Naive thymus-derived CD4-positive, alpha-beta T cell (primary cell): ENCODE data around the gene RPRD2. TPM values are rescaled to one million over a fixed set of nuclear protein-coding genes. Genes with fewer than 3 reads are reported as not detected.

Experiments used
- ATAC-seq: fragments of 150-1000 bp; cut with Tn5 transposase; 2 replicates; pipeline ENCODE4 v1.10.0; 2021; ENCODE audit warnings: mild to moderate bottlenecking, moderate library complexity
- CTCF ChIA-PET: fragments of 350-600 bp; sonication (Branson Sonifier 250); formaldehyde crosslinking; loops from one replicate; lab custom pipeline; 2021; ENCODE audit warnings: antibody characterized with exemption; lab: Charles Lee
- POLR2A ChIA-PET: fragments of 350-600 bp; sonication (Branson Sonifier 250); formaldehyde crosslinking; loops from one replicate; lab custom pipeline; 2021; ENCODE audit warnings: antibody characterized with exemption, inconsistent platforms; lab: Charles Lee
- DNase-seq, 9 donors: peaks; one replicate each; pipeline versions ENCODE4 v3.0.0 to v3.0.0-alpha.2; 2020 to 2022; ENCODE audit warnings: mixed read lengths in 1 of 9
- H3K27ac ChIP-seq: one replicate; pipeline ENCODE4 v1.7.0; 2013; ENCODE audit warnings: mild to moderate bottlenecking, low read depth, low read length, moderate library complexity
- H3K27me3 ChIP-seq, 2 donors: one replicate each; pipeline ENCODE4 v1.7.0; 2013; ENCODE audit warnings: low read length in 2 of 2, mild to moderate bottlenecking in 2 of 2, moderate library complexity in 2 of 2; ENCODE audit not compliant: control insufficient read depth in 2 of 2, insufficient read depth in 2 of 2
- H3K36me3 ChIP-seq, 3 experiments: 1 replicate in 2 of 3; 2 replicates in 1 of 3; pipeline ENCODE4 v1.7.0; 2013; ENCODE audit warnings: low read length in 3 of 3, mild to moderate bottlenecking in 3 of 3, moderate library complexity in 1 of 3; ENCODE audit not compliant: insufficient read depth in 3 of 3, control insufficient read depth in 2 of 3
- H3K4me1 ChIP-seq, 2 donors: one replicate each; pipeline ENCODE4 v1.7.0; 2013; ENCODE audit warnings: low read length in 2 of 2, mild to moderate bottlenecking in 2 of 2, moderate library complexity in 1 of 2; ENCODE audit not compliant: control insufficient read depth in 2 of 2, insufficient read depth in 2 of 2
- H3K4me3 ChIP-seq: 2 replicates; pipeline ENCODE4 v1.7.0; 2013; ENCODE audit warnings: mild to moderate bottlenecking, low read length
- H3K9me3 ChIP-seq, 3 experiments: 1 replicate in 2 of 3; 2 replicates in 1 of 3; pipeline ENCODE4 v1.7.0; 2013; ENCODE audit warnings: low read length in 3 of 3; ENCODE audit not compliant: control insufficient read depth in 2 of 3
- H3K27ac Mint-ChIP-seq, 9 donors: one replicate each; pipeline ENCODE4 v1.8.0; 2020 to 2022; ENCODE audit warnings: mixed read lengths in 9 of 9, mild to moderate bottlenecking in 8 of 9, moderate library complexity in 5 of 9, inconsistent platforms in 2 of 9
- H3K27me3 Mint-ChIP-seq, 5 donors: one replicate each; pipeline ENCODE4 v1.8.0; 2021 to 2022; ENCODE audit warnings: mixed read lengths in 5 of 5, mild to moderate bottlenecking in 1 of 5
- H3K36me3 Mint-ChIP-seq, 5 donors: one replicate each; pipeline ENCODE4 v1.8.0; 2020 to 2022; ENCODE audit warnings: mixed read lengths in 5 of 5, mild to moderate bottlenecking in 3 of 5, inconsistent platforms in 1 of 5
- H3K4me1 Mint-ChIP-seq, 7 donors: one replicate each; pipeline ENCODE4 v1.8.0; 2020 to 2022; ENCODE audit warnings: mixed read lengths in 7 of 7, mild to moderate bottlenecking in 3 of 7, inconsistent platforms in 1 of 7
- H3K4me3 Mint-ChIP-seq, 10 donors: one replicate each; pipeline ENCODE4 v1.8.0; 2020 to 2022; ENCODE audit warnings: mild to moderate bottlenecking in 10 of 10, mixed read lengths in 10 of 10, moderate library complexity in 6 of 10, inconsistent platforms in 2 of 10
- H3K9me3 Mint-ChIP-seq, 11 donors: one replicate each; pipeline ENCODE4 v1.8.0; 2020 to 2022; ENCODE audit warnings: mixed read lengths in 11 of 11, mild to moderate bottlenecking in 4 of 11, inconsistent platforms in 1 of 11, moderate library complexity in 1 of 11
- intact Hi-C, 2 donors: fragments of 100-400 bp; cut with micrococcal nuclease; formaldehyde crosslinking; loops; one replicate each; pipeline ENCODE4 v1.15.1; 2023
- polyA plus RNA-seq, 2 donors: library from polyadenylated mRNA; unstranded; fragments of 300-500 nt; fragmentation: Illumina TruSeq; gene quantifications; one replicate each; pipeline ENCODE4 v1.2.3, GENCODE V29; 2021
- total RNA-seq, 6 experiments: library from RNA in 5 of 6; stranded (reverse) in 5 of 6; gene quantifications; 1 replicate in 5 of 6; 2 replicates in 1 of 6; pipeline ENCODE4 v1.2.3 and lab custom pipeline; 2021 to 2026

RPRD2 gene
- total and polyA plus RNA-seq, 7 experiments from 2014 or later, result 27.5 to 62.2 (median 40.6) TPM

GRCh38 chr1:150407330-150407729 lies 43.4 kb downstream of the RPRD2 start:
- peaks cover 14 to 81% (median 71%) of the 10 kb centered on the region in 7 donors for H3K4me1 Mint-ChIP-seq
- H3K9me3 Mint-ChIP-seq, result no peaks in the 10 kb centered on the region
- CTCF ChIA-PET, result no interaction called here
- Histone ChIP-seq H3K4me1 (no peaks in the 10 kb centered on the region), H3K9me3 (no peaks in the 10 kb centered on the region), H3K27me3 (no peaks in the 10 kb centered on the region), H3K4me3 (no peak overlapping the region), H3K36me3 (peaks cover 0 to 4% (median 0%) of the 10 kb centered on the region in 3 experiments), H3K27ac (no peak overlapping the region)
- H3K4me3 Mint-ChIP-seq, result no peak overlapping the region
- H3K27me3 Mint-ChIP-seq, result no peaks in the 10 kb centered on the region
- ATAC-seq (no peak), DNase-seq (no peak)
- intact Hi-C loops, result no loop called here
- H3K36me3 Mint-ChIP-seq, result peaks cover 0 to 20% (median 4%) of the 10 kb centered on the region in 5 donors
- peak overlapping the region in 2 of 9 donors; percentile 28 to 37 for H3K27ac Mint-ChIP-seq
- POLR2A ChIA-PET, result no interaction called here

GRCh38 chr1:150408800-150409199 lies 44.9 kb downstream of the RPRD2 start:
- DNase-seq, result no peak
- peaks cover 0 to 16% (median 0%) of the 10 kb centered on the region in 5 donors for H3K36me3 Mint-ChIP-seq
- no peaks in the 10 kb centered on the region for H3K27me3 Mint-ChIP-seq
- ATAC-seq, result no peak
- H3K27me3 ChIP-seq, result no peaks in the 10 kb centered on the region
- H3K4me1 Mint-ChIP-seq, result peaks cover 14 to 82% (median 68%) of the 10 kb centered on the region in 7 donors
- no peaks in the 10 kb centered on the region for H3K4me1 ChIP-seq
- no peak overlapping the region for H3K4me3 ChIP-seq
- H3K27ac Mint-ChIP-seq, result no peak overlapping the region
- H3K27ac ChIP-seq, result no peak overlapping the region
- ChIA-PET CTCF (interaction anchor here (0.6 kb wide), 1 partner anchor 38 kb away, joined by 4 read pairs; no protein-coding TSS in a partner anchor), POLR2A (interaction anchor here (0.5 kb wide), 1 partner anchor 36 kb away, joined by 4 read pairs; no protein-coding TSS in a partner anchor)
- no peaks in the 10 kb centered on the region for H3K9me3 ChIP-seq
- peaks cover 0 to 4% (median 0%) of the 10 kb centered on the region in 3 experiments for H3K36me3 ChIP-seq
- H3K4me3 Mint-ChIP-seq, result no peak overlapping the region
- intact Hi-C loops, result no loop called here
- H3K9me3 Mint-ChIP-seq, result no peaks in the 10 kb centered on the region

GRCh38 chr1:150409504-150410362 lies 45.8 kb downstream of the RPRD2 start:
- ChIA-PET CTCF (no interaction called here), POLR2A (no interaction called here)
- Histone ChIP-seq H3K4me1 (no peaks in the 10 kb centered on the region), H3K27ac (no peak overlapping the region), H3K36me3 (peaks cover 0 to 4% (median 0%) of the 10 kb centered on the region in 3 experiments), H3K27me3 (no peaks in the 10 kb centered on the region), H3K4me3 (no peak overlapping the region), H3K9me3 (no peaks in the 10 kb centered on the region)
- DNase-seq, result no peak
- intact Hi-C loops, result no loop called here
- H3K27ac Mint-ChIP-seq, result peak overlapping the region in 3 of 9 donors; percentile 33 to 66 (median 36)
- no peak overlapping the region for H3K4me3 Mint-ChIP-seq
- ATAC-seq, result no peak
- peaks cover 0 to 16% (median 0%) of the 10 kb centered on the region in 5 donors for H3K36me3 Mint-ChIP-seq
- no peaks in the 10 kb centered on the region for H3K9me3 Mint-ChIP-seq
- peaks cover 14 to 86% (median 72%) of the 10 kb centered on the region in 7 donors for H3K4me1 Mint-ChIP-seq
- H3K27me3 Mint-ChIP-seq, result no peaks in the 10 kb centered on the region

GRCh38 chr1:150410582-150411101 lies 46.7 kb downstream of the RPRD2 start:
- peak; percentile 27 for ATAC-seq
- no peaks in the 10 kb centered on the region for H3K9me3 ChIP-seq
- peaks cover 0 to 4% (median 0%) of the 10 kb centered on the region in 3 experiments for H3K36me3 ChIP-seq
- Mint-ChIP-seq H3K9me3 (no peaks in the 10 kb centered on the region), H3K27ac (peak overlapping the region in 2 of 9 donors; percentile 24 to 33), H3K4me1 (peaks cover 10 to 80% (median 69%) of the 10 kb centered on the region in 7 donors), H3K27me3 (no peaks in the 10 kb centered on the region), H3K36me3 (peaks cover 0 to 16% (median 0%) of the 10 kb centered on the region in 5 donors), H3K4me3 (no peak overlapping the region)
- intact Hi-C loops, result no loop called here
- CTCF ChIA-PET, result no interaction called here
- no peak overlapping the region for H3K4me3 ChIP-seq
- no peaks in the 10 kb centered on the region for H3K4me1 ChIP-seq
- no peaks in the 10 kb centered on the region for H3K27me3 ChIP-seq
- no peak for DNase-seq
- H3K27ac ChIP-seq, result no peak overlapping the region
- POLR2A ChIA-PET, result no interaction called here

- Histone ChIP-seq H3K4me1 (no peaks in the 10 kb centered on the region), H3K27ac (no peak overlapping the region), H3K36me3 (peaks cover 0 to 13% (median 10%) of the 10 kb centered on the region in 3 experiments), H3K9me3 (no peaks in the 10 kb centered on the region), H3K27me3 (no peaks in the 10 kb centered on the region), H3K4me3 (no peak overlapping the region)
- Mint-ChIP-seq H3K36me3 (peaks cover 0 to 29% (median 10%) of the 10 kb centered on the region in 5 donors), H3K27me3 (no peaks in the 10 kb centered on the region), H3K27ac (peak overlapping the region in 2 of 9 donors; percentile 10 to 19), H3K4me3 (no peak overlapping the region), H3K9me3 (no peaks in the 10 kb centered on the region), H3K4me1 (peaks cover 19 to 62% (median 59%) of the 10 kb centered on the region in 7 donors)
- intact Hi-C loops, result no loop called here
- ChIA-PET POLR2A (interaction anchor here (0.6 kb wide), 1 partner anchor 76 kb away, joined by 8 read pairs; no protein-coding TSS in a partner anchor), CTCF (no interaction called here)
- DNase-seq (no peak), ATAC-seq (no peak)
Observed at GRCh38 chr1:150414592-150414991, 50.6 kb downstream of the RPRD2 start.

- H3K36me3 ChIP-seq, result peaks cover 0 to 13% (median 13%) of the 10 kb centered on the region in 3 experiments
- Mint-ChIP-seq H3K9me3 (no peaks in the 10 kb centered on the region), H3K27ac (peak overlapping the region in 8 of 9 donors; percentile 7 to 90 (median 52)), H3K4me3 (no peak overlapping the region), H3K27me3 (no peaks in the 10 kb centered on the region), H3K36me3 (peaks cover 0 to 33% (median 14%) of the 10 kb centered on the region in 5 donors), H3K4me1 (peaks cover 17 to 50% (median 47%) of the 10 kb centered on the region in 7 donors)
- intact Hi-C loops, result no loop called here
- no peaks in the 10 kb centered on the region for H3K9me3 ChIP-seq
- CTCF ChIA-PET, result no interaction called here
- H3K27me3 ChIP-seq, result no peaks in the 10 kb centered on the region
- ATAC-seq (no peak), DNase-seq (no peak)
- H3K4me1 ChIP-seq, result no peaks in the 10 kb centered on the region
- POLR2A ChIA-PET, result no interaction called here
- no peak overlapping the region for H3K27ac ChIP-seq
- H3K4me3 ChIP-seq, result no peak overlapping the region
Observed at GRCh38 chr1:150415800-150416199, 51.9 kb downstream of the RPRD2 start.
